ENCODE results near the gene MSMO1.
"Not testable (repeated sequence)": the region's sequence is repeated elsewhere in the genome, so short reads cannot be mapped to it uniquely, and the experiment has no call there.

Gene MSMO1

DNA sequence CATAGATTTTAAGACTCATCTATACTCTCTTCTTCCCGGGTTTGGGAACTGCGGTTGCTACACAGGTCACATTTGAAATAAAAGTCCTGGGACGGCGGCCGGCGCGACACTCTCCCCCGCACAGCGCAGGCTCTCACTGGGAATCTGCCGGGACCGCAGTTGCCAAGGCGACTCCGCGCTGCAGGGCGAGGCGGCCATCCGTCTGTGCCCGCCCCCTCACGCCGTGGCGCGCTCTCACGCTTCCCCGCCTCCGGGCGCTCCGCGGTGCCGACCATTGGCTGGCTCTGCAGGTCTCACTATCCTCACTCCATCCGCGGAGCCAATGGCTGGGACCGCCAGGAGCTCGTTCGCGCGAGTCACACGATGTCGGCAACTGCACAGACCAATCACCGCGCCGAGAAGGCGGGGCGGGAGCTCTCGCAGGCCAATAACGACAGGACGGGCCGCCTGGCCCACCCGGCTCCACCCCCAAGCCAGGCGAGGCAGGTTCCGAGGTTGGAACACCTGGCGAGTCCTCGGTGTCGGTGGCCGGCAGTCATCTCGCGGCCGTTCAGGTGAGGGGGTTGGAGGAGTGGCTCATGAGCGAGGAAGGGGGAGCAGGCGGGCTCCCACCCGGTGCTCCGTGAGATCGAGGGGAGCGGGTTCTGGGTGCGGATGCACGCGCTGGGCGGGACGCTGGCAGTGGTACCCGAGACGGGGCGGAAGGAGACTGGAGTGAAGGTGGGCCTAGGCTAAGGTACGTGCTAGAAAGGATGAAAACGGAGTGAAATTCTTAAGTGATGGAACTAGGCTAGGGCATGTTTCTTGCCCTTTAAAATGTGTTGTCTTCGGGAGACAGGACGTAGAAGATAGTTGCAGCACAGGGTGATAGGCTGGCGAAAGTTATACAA, at the start of gene MSMO1:
MSMO1 (plus strand) TSS at position 459 of the 890 bp plus-strand sequence. CDS start 5,702 bp downstream, outside the sequence.
- no peak within 1 kb of the TSS for H3K27ac Mint-ChIP-seq
- H3K4me3 Mint-ChIP-seq, result no peak within 1 kb of the TSS
- peaks cover 28% of the 10 kb centered on the region for H3K4me1 Mint-ChIP-seq
- peaks cover 12% of the 10 kb centered on the region for H3K36me3 Mint-ChIP-seq (ENCODE audit: low read depth)
- no peaks in the 10 kb centered on the region for H3K27me3 Mint-ChIP-seq (ENCODE audit: low read depth)
- TF ChIP-seq CTCF (IDR thresholded peaks at IDR 0.05; ENCODE audit: unreplicated experiment in 3 of 3), result no peak
- H3K9me3 Mint-ChIP-seq, result no peaks in the 10 kb centered on the region

- not testable (repeated sequence) for H3K4me1 Mint-ChIP-seq; H3K4me3 Mint-ChIP-seq; H3K27me3 Mint-ChIP-seq (ENCODE audit: low read depth); H3K27ac Mint-ChIP-seq; H3K9me3 Mint-ChIP-seq
- peaks cover 26% of the 10 kb centered on the region for H3K36me3 Mint-ChIP-seq (ENCODE audit: low read depth)
Measured at GRCh38 chr4:165279531-165279930, 47.9 kb upstream of the MSMO1 start.

GRCh38 chr4:165284697-165285096, 42.8 kb upstream of the MSMO1 start:
- H3K4me3 Mint-ChIP-seq; H3K9me3 Mint-ChIP-seq; H3K4me1 Mint-ChIP-seq; H3K27me3 Mint-ChIP-seq (ENCODE audit: low read depth); H3K27ac Mint-ChIP-seq: not testable (repeated sequence)
- H3K36me3 Mint-ChIP-seq (ENCODE audit: low read depth), result peaks cover 29% of the 10 kb centered on the region

DNA sequence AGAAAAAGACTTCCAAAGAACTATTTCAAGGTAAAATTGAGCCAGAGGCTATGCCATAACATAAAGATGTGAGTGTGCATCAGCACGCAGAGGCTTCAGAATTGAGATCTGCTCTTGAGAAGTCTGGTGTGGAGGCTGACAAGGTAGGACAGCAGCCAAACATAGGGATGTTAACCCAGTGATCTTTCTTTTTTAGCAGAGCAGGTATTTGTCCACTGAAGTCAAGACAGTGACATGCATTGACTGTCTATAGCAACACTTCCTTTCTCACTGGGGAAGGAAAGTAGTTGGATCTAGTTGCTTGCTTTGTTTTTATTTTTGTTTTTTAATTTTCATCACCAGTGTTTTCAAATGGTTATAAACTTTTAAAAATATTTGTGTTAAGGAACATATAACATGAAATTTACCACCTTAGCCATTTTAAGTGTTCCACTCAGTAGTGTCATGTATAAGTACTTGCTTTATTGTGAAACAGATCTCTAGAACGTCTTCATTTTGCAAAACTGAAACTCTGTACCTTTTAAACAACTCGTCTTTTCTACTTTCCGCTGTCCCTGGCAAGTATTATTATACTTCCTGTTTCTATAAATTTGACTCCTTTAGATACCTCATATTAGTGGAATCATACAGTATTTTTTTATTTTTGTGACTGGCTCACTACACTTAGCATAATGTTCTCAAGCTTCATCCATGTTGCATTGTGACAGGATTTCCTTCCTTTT, 40.7 kb upstream of the MSMO1 start:
- not testable (repeated sequence) for H3K4me1 Mint-ChIP-seq; H3K27ac Mint-ChIP-seq; H3K9me3 Mint-ChIP-seq; H3K4me3 Mint-ChIP-seq; H3K27me3 Mint-ChIP-seq (ENCODE audit: low read depth)
- H3K36me3 Mint-ChIP-seq (ENCODE audit: low read depth), result peaks cover 24% of the 10 kb centered on the region

- H3K9me3 Mint-ChIP-seq, result peaks cover 7% of the 10 kb centered on the region
- TF ChIP-seq CTCF (IDR thresholded peaks at IDR 0.05; ENCODE audit: unreplicated experiment in 3 of 3), result no peak
- H3K4me1 Mint-ChIP-seq, result peaks cover 8% of the 10 kb centered on the region
- H3K27ac Mint-ChIP-seq, result peak overlapping the region in 1 of 3 experiments; percentile 16
- no peak overlapping the region for H3K4me3 Mint-ChIP-seq
- H3K27me3 Mint-ChIP-seq (ENCODE audit: low read depth), result no peaks in the 10 kb centered on the region
- peaks cover 13% of the 10 kb centered on the region for H3K36me3 Mint-ChIP-seq (ENCODE audit: low read depth)
Measured at GRCh38 chr4:165288226-165288625, 39.2 kb upstream of the MSMO1 start.

DNA sequence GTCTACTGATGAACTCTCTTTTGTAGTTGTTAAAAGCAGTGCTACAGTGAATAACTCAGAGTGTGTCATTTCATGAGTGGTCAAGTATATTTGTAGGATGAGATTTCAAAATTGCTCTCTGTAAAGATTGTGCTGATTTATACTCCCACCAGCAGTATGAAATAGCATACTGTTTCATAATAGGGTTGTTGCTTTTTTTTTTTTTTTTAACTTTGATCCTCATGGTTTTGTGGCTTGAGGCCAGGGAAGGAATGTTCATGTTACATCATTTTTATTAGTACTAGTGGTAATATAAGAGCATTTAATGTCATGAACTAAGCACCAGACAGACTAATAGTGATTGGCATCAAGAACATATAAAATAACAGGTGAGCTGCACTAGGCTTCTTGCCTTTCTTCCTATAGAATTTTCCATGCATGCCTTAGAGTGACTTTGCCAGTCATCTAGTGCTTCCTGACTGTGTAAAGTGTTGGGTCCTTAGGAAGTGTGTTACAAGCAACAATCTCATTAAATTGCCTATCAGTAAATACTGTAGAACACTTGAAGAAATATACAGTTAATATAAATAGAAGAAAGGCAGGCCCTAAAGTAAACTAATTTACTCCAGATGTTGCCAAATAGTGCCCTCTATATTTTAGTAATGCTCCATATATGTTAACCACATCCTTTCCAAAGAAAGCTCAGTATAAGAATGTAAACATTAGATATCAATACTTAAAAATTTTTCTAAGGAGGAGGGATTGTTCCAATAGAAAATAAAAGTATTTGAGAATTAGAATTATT, 38.6 kb upstream of the MSMO1 start:
- Mint-ChIP-seq H3K36me3 (ENCODE audit: low read depth) (peaks cover 12% of the 10 kb centered on the region), H3K4me3 (no peak overlapping the region), H3K27me3 (ENCODE audit: low read depth) (no peaks in the 10 kb centered on the region), H3K4me1 (peaks cover 8% of the 10 kb centered on the region), H3K9me3 (peaks cover 7% of the 10 kb centered on the region), H3K27ac (peak overlapping the region in 1 of 3 experiments; percentile 16)
- no peak for TF ChIP-seq CTCF (IDR thresholded peaks at IDR 0.05; ENCODE audit: unreplicated experiment in 3 of 3)

- no peak overlapping the region for H3K27ac Mint-ChIP-seq
- H3K36me3 Mint-ChIP-seq (ENCODE audit: low read depth), result peaks cover 8% of the 10 kb centered on the region
- TF ChIP-seq CTCF (IDR thresholded peaks at IDR 0.05; ENCODE audit: unreplicated experiment in 3 of 3), result no peak
Measured at GRCh38 chr4:165289423-165289785, 38.1 kb upstream of the MSMO1 start.

More at GRCh38 chr4:165289423-165289785, 38.1 kb upstream of the MSMO1 start:
- Mint-ChIP-seq H3K4me3 (no peak overlapping the region), H3K9me3 (peaks cover 4% of the 10 kb centered on the region), H3K4me1 (peaks cover 11% of the 10 kb centered on the region), H3K27me3 (ENCODE audit: low read depth) (no peaks in the 10 kb centered on the region)
